ENCODE data around the gene MATN3.
A peak's percentile ranks its signal among the peaks of the same experiment; 100 is the strongest.

Gene MATN3

DNA sequence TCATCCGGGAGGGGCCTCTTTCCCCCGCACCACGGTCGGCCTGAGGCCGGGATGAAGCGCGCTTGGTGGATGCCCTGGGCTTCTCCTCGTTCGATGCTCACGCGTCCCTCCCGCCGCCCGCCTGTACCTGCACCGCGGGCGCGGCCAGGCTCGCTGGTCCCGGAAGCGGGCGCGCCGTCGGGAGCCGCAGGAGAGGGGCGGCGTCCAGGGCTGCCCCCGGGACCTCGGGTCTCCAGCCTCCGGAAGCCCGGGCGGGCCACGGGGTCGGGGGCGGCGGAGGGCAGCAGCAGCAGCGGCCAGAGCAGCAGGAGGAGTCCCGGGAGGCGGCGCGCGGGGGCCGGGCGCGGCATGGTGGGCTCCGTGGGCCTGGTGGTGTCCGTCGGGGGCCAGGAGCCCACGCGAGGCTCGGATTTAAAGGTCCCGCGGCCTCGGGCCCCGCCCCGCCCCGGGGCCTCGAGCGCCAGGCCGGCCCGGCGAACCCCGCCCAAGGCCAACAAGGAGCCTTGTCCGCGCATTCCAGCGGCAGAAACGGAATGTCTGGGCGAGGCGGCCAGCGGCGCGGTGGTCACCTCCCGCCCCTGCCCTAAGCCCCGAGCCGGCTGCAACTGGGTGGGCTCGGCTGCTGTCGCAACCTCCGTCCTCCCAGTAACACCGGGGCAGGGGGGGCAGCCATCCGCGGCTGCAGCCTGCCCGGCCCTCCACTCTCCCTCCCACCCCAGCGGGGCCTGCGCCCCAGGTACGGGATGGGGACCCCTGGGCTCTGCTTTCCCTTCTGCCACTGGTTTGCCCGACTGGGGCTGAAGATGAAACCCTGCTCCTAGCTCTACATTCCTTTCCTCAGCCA lies at the start of gene MATN3:
TSS of gene MATN3 (minus strand) at position 387 of the 844 bp plus-strand sequence. CDS start at position 350, 37 bp downstream.
- peak within 1 kb of the TSS; percentile 31 for H3K4me3 ChIP-seq (ENCODE audit: low read length)
- TF ChIP-seq CTCF (IDR thresholded peaks at IDR 0.05; ENCODE audit: insufficient read depth, low read depth, low read length, missing control alignments): no peak
- peak; percentile 27 for DNase-seq (ENCODE audit: low read depth)

- no peak overlapping the region for H3K4me3 ChIP-seq (ENCODE audit: low read length)
- TF ChIP-seq CTCF (IDR thresholded peaks at IDR 0.05; ENCODE audit: insufficient read depth, low read depth, low read length, missing control alignments): no peak
- no peak for DNase-seq (ENCODE audit: low read depth)
Observed at GRCh38 chr2:20061940-20062339, 49.5 kb upstream of the MATN3 start.

DNA sequence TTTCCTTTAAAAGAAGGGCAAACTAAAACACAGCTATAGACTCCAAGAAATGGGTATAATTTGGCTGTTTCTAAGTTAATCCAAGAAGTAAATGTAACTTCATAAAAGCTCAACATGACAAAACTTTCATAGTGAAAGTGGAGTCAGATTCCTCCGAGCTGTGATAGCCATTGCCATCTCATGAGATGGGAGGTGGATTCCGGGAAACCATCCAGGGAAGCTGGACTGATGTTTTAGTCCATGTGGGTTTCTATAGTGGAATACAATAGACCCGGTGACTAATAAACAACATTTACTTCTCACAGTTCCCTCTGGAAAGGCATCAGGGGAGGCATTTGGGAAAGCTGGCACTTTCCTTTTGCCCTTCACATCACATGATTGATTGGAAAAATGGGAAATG lies 49.0 kb upstream of the MATN3 start:
- H3K4me3 ChIP-seq (ENCODE audit: low read length): no peak overlapping the region
- TF ChIP-seq CTCF (IDR thresholded peaks at IDR 0.05; ENCODE audit: insufficient read depth, low read depth, low read length, missing control alignments): no peak
- DNase-seq (ENCODE audit: low read depth): no peak

GRCh38 chr2:20060106-20060505 lies 47.6 kb upstream of the MATN3 start:
- no peak overlapping the region for H3K4me3 ChIP-seq (ENCODE audit: low read length)
- no peak for TF ChIP-seq CTCF (IDR thresholded peaks at IDR 0.05; ENCODE audit: insufficient read depth, low read depth, low read length, missing control alignments)
- no peak for DNase-seq (ENCODE audit: low read depth)

DNA sequence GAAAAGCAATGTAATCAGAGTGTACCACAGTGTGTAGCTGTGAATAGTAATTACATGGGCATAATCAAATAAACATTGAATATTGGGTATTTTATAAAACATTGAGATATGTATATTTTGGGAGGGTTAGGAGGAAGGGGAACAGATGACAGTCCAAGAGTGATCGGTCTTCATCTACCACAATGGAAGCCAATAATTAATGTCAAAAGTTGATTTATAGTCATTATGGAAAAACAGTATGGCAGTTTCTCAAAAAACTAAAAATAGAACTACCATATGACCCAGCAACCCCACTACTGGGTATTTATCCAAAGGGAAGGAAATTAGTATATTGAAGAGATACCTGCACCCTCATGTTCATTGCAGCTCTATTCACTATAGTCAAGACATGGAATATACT lies 44.8 kb upstream of the MATN3 start:
- DNase-seq (ENCODE audit: low read depth): no peak
- no peak for TF ChIP-seq CTCF (IDR thresholded peaks at IDR 0.05; ENCODE audit: insufficient read depth, low read depth, low read length, missing control alignments)
- no peak overlapping the region for H3K4me3 ChIP-seq (ENCODE audit: low read length)

GRCh38 chr2:20054931-20055330 lies 42.5 kb upstream of the MATN3 start:
- TF ChIP-seq CTCF (IDR thresholded peaks at IDR 0.05; ENCODE audit: insufficient read depth, low read depth, low read length, missing control alignments): no peak
- H3K4me3 ChIP-seq (ENCODE audit: low read length): no peak overlapping the region
- no peak for DNase-seq (ENCODE audit: low read depth)

DNA sequence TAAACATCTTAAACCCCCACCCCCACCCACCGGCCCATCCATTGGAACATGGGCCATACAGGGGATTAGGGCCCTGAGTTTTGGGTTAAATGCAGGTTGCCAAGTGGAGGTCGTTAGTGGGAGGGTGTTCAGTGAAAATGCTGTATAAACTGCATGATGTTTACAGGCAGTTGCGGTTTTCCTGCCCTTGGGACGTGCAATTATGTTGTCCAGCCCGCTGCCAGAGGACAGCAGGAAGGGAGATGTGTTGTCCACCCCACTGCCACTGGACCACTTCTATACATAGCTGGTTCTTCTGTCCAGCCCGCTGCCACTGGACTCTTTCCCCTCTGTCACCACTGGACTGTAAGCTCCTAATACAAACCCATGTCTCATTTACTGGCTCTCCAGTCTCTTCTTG lies 41.7 kb upstream of the MATN3 start:
- DNase-seq (ENCODE audit: low read depth): no peak
- no peak overlapping the region for H3K4me3 ChIP-seq (ENCODE audit: low read length)
- no peak for TF ChIP-seq CTCF (IDR thresholded peaks at IDR 0.05; ENCODE audit: insufficient read depth, low read depth, low read length, missing control alignments)

Measured in epithelial cell of esophagus (primary cell).